WERI-Rb-1 (cell line): ENCODE results near the gene CWC25.
"Not testable (repeated sequence)": the region's sequence is repeated elsewhere in the genome, so short reads cannot be mapped to it uniquely, and the experiment has no call there.

Experiments
- DNase-seq: peaks from one replicate; pipeline ENCODE4 v3.0.0-alpha.2; 2020
- H3K27ac ChIP-seq: fragments of 250-450 bp; sonication (Bioruptor Pico); 2 replicates; pipeline ENCODE4 v1.5.1; 2020; ENCODE audit warnings: mild to moderate bottlenecking, moderate library complexity
- H3K27me3 ChIP-seq: fragments of 250-450 bp; sonication (Bioruptor Pico); 2 replicates; pipeline ENCODE4 v1.5.1; 2021; ENCODE audit warnings: mild to moderate bottlenecking, low read depth, moderate library complexity; ENCODE audit not compliant: insufficient read depth, severe bottlenecking
- H3K36me3 ChIP-seq: fragments of 250-450 bp; sonication (Bioruptor Pico); 2 replicates; pipeline ENCODE4 v1.5.1; 2020; ENCODE audit warnings: mild to moderate bottlenecking, moderate library complexity
- H3K4me3 ChIP-seq: 2 replicates; pipeline ENCODE4 v1.5.1; 2011; ENCODE audit warnings: low read depth, mild to moderate bottlenecking, control low read depth, low read length
- H3K9me3 ChIP-seq: fragments of 250-450 bp; sonication (Bioruptor Pico); 2 replicates; pipeline ENCODE4 v1.5.1; 2021; ENCODE audit warnings: mild to moderate bottlenecking, moderate library complexity; ENCODE audit not compliant: severe bottlenecking
- TF ChIP-seq, protein P1 (sequence below): IDR thresholded peaks from 2 replicates; pipeline ENCODE4 v1.5.1; 2011; ENCODE audit warnings: low read depth, mild to moderate bottlenecking, control low read depth, inconsistent platforms, low read length

Gene CWC25

DNA sequence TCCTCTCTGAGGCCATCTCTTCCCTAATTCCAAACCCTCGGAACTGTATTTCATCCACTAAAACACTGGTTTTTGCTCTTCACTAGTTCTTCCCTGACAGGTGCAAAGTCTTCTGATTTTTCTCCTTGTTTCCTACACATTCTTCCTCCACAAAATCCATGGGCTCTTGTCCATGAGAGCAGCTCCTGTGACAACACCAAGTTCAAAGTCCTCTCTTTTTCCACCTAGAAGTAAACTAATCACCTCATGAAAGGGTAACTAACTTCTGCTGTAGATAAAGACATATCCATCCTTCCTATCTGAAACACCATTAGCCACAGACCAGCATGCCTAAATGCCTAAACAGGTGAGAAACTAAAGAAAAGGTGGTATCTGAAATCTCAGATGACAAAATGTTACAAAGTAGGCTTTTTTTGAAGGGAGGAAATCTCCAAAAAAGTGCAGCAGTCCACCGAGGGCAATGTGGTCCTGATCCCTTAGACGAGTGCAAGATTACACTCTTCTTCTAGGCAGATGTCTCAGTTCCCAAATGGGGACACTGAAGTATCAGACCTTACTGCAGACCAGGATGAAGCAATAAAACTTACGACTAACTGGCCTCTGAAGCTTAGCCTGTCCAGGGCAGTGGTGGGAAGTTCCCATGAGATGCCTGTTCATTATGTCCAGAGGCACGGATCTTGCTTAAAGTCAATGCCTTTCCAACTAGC is 28.5 kb downstream of the CWC25 start:
- no peaks in the 10 kb centered on the region for H3K9me3 ChIP-seq
- H3K4me3 ChIP-seq, result no peak overlapping the region
- TF ChIP-seq, protein P1, sequence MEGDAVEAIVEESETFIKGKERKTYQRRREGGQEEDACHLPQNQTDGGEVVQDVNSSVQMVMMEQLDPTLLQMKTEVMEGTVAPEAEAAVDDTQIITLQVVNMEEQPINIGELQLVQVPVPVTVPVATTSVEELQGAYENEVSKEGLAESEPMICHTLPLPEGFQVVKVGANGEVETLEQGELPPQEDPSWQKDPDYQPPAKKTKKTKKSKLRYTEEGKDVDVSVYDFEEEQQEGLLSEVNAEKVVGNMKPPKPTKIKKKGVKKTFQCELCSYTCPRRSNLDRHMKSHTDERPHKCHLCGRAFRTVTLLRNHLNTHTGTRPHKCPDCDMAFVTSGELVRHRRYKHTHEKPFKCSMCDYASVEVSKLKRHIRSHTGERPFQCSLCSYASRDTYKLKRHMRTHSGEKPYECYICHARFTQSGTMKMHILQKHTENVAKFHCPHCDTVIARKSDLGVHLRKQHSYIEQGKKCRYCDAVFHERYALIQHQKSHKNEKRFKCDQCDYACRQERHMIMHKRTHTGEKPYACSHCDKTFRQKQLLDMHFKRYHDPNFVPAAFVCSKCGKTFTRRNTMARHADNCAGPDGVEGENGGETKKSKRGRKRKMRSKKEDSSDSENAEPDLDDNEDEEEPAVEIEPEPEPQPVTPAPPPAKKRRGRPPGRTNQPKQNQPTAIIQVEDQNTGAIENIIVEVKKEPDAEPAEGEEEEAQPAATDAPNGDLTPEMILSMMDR, result no peak
- peaks cover 24% of the 10 kb centered on the region for H3K36me3 ChIP-seq
- H3K27ac ChIP-seq, result no peak overlapping the region
- no peak for DNase-seq
- H3K27me3 ChIP-seq, result no peaks in the 10 kb centered on the region

DNA sequence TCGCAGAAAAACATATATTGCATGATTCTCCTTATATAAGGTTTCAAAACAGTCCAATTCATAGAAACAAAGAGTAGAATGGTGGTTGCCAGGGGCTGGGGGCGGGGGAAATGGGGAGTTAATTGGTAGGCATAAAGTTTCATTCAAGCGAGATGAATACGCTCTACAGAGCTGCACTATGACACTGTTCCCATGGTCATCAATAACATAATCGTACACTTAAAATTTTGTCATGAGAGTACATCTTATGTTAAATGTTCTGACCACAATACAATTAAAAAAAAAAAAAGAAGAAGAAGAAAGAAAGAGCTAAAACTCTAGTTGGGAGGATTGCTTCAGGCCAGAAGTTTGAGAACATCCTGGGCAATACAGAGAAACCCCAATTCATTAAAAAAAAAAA is 30.9 kb downstream of the CWC25 start:
- Histone ChIP-seq H3K9me3 (no peaks in the 10 kb centered on the region), H3K36me3 (peaks cover 18% of the 10 kb centered on the region), H3K27me3 (no peaks in the 10 kb centered on the region), H3K27ac (no peak overlapping the region), H3K4me3 (no peak overlapping the region)
- TF ChIP-seq, protein P1, result no peak
- no peak for DNase-seq

DNA sequence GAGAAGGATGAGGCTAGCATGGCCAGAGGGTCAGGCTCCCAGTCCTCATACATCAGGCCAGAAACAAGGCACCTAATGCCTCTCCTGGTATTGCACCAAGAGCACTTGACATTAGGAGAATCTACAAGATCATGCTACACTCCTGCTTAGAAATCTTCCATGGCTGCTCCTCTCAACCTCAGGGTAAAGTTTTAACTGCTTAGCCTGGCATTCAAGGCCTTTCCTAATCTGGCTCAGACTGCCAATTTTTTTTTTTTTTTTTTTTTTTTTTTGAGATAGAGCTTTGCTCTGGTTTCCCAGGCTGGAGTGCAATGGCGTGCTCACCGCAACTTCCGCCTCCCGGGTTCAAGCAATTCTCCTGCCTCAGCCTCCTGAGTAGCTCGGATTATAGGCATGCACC is 34.0 kb downstream of the CWC25 start:
- no peak for DNase-seq
- peaks cover 13% of the 10 kb centered on the region for H3K36me3 ChIP-seq
- no peak overlapping the region for H3K4me3 ChIP-seq
- H3K27ac ChIP-seq, result no peak overlapping the region
- H3K27me3 ChIP-seq, result no peaks in the 10 kb centered on the region
- no peaks in the 10 kb centered on the region for H3K9me3 ChIP-seq
- TF ChIP-seq, protein P1, result no peak

DNA sequence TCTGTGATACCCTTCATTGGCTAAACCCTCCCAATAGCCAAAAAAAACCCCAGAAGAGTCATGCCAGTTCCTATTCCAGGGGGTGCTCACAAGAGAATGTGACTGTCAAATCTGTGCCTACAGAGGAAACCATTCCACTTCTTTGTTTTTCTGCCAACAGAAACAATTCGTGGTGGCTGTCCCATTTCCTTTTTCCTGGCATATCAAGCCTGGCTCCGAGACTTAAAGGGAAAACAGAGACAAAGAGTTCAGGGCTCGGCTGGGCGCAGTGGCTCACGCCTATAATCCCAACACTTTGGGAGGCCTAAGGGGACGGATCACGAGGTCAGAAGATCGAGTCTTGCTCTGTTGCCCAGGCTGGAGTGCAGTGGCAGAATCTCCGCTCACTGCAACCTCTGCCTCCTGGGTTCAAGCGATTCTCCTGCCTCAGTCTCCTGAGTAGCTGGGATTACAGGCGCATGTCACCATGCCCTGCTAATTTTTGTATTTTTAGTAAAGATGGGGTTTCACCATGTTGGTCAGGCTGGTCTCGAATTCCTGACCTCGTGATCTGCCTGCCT is 34.9 kb downstream of the CWC25 start:
- not testable (repeated sequence) for H3K4me3 ChIP-seq, H3K9me3 ChIP-seq, DNase-seq, H3K27ac ChIP-seq, H3K27me3 ChIP-seq
- peaks cover 16% of the 10 kb centered on the region for H3K36me3 ChIP-seq

DNA sequence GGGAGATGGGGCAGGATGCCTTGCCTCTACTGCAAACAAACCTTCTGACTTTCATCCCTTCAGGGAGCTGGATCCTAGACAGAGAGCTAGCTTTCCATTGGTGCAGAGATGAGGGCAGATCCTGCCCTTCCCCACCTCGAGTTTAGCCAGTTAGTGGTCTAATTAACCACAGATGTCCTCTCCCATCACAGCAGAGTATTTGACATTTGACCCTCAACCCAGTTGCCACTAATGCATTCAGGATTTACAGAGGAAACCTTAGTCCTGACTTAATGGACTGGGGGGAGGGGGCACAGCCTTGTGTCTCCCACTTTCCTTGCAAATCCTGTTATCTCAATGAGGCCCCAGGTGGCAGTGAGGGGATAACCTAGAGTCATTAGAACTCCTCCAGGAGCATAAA is 35.9 kb downstream of the CWC25 start:
- Histone ChIP-seq H3K36me3 (peaks cover 25% of the 10 kb centered on the region), H3K4me3 (no peak overlapping the region), H3K27ac (no peak overlapping the region), H3K9me3 (no peaks in the 10 kb centered on the region), H3K27me3 (no peaks in the 10 kb centered on the region)
- TF ChIP-seq, protein P1, result no peak
- DNase-seq, result peak; percentile 77

DNA sequence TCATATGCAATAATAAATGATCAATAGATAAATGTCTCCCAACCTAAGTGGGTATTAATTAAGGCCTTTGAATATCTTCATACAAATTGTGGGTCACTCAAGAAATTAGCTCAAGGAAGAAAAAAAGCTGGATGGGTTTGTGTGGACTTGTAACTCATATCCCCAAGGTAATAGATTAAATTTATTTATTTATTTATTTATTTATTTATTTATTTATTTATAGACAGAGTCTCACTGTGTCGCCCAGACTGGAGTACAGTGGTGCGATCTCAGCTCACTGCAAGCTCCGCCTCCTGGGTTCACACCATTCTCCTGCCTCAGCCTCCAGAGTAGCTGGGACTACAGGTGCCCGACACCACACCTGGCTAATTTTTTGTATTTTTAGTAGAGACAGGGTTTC is 37.1 kb downstream of the CWC25 start:
- not testable (repeated sequence) for H3K4me3 ChIP-seq, H3K9me3 ChIP-seq, H3K27ac ChIP-seq, DNase-seq, H3K27me3 ChIP-seq
- H3K36me3 ChIP-seq, result peaks cover 35% of the 10 kb centered on the region

DNA sequence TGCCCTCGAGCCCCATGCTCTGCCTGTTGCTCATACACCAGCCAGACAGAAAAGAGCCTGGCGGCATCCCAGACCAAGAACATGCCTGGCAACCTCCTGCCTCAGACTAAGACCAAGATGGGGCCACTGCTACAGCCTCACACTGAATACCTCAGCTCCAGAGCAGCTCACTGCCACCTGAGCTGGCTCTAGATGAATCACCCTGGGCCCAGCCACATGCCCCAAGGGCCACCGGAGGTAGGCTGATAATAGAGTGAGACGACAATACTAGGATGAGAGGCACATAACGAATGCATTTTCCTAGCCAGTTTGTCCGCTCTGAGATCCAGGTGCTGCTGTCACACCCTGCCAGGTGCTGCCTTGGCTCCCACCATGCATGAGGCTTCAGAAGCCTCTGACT is 38.7 kb downstream of the CWC25 start:
- Histone ChIP-seq H3K9me3 (no peaks in the 10 kb centered on the region), H3K27me3 (no peaks in the 10 kb centered on the region), H3K36me3 (peaks cover 47% of the 10 kb centered on the region), H3K4me3 (no peak overlapping the region), H3K27ac (no peak overlapping the region)
- DNase-seq, result no peak
- TF ChIP-seq, protein P1, result no peak
